ENCODE measurements around the gene ARHGAP21. TPM values are rescaled to one million over a fixed set of nuclear protein-coding genes. Genes with fewer than 3 reads are reported as not detected.

The ARHGAP21 gene
- total RNA-seq, 1 experiment from 2014 or later, result 59.4 TPM

DNA sequence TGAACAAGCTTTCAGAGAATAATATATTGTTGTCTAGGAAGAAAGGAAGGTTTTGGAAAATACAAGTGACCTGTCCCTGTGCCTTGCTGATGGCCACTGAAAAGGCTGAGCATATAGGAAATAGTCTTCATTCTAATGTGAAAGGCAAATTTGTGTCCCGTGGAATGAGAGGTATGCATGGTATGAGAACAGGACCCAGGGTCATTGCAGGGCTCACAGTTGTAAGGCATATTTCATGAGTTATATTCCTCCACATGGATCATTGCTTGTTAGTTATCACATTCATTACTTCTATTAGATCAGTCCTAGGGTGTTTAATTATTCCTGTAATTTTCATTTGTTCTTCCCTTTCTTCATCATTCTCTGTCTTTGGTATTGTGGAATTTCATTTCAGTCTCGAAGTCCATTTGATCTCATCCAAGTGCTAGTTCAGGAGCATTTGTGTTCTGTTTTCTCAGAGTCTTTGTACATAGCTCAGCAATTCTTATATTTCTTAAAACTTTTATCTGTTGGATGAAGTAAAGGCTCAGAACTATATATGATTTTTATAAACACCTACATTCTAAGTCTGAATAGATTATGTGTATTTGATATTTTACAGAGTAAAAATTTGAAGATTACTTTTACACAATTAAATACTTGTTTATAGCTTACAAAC lies 39.4 kb upstream of the ARHGAP21 start:
- TF ChIP-seq, protein P1, sequence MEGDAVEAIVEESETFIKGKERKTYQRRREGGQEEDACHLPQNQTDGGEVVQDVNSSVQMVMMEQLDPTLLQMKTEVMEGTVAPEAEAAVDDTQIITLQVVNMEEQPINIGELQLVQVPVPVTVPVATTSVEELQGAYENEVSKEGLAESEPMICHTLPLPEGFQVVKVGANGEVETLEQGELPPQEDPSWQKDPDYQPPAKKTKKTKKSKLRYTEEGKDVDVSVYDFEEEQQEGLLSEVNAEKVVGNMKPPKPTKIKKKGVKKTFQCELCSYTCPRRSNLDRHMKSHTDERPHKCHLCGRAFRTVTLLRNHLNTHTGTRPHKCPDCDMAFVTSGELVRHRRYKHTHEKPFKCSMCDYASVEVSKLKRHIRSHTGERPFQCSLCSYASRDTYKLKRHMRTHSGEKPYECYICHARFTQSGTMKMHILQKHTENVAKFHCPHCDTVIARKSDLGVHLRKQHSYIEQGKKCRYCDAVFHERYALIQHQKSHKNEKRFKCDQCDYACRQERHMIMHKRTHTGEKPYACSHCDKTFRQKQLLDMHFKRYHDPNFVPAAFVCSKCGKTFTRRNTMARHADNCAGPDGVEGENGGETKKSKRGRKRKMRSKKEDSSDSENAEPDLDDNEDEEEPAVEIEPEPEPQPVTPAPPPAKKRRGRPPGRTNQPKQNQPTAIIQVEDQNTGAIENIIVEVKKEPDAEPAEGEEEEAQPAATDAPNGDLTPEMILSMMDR (conservative IDR thresholded peaks at IDR 0.05), result no peak

More for the DNA sequence above, 39.4 kb upstream of the ARHGAP21 start:
- Histone ChIP-seq H2BK12ac (ENCODE audit: insufficient read length, low read depth, low read length) (no peak overlapping the region), H3K9ac (ENCODE audit: extremely low read depth, insufficient read length, low read length) (no peak overlapping the region), H3K79me1 (ENCODE audit: insufficient read depth, low read depth, low read length, poor library complexity, severe bottlenecking) (no peaks in the 10 kb centered on the region), H3K9me3 (ENCODE audit: control insufficient read depth, low read depth, low read length) (no peaks in the 10 kb centered on the region), H3K56ac (ENCODE audit: insufficient read length, low read depth, low read length) (no peak overlapping the region), H4K20me1 (ENCODE audit: control insufficient read depth, insufficient read depth, insufficient read length) (no peaks in the 10 kb centered on the region), H3K4me1 (ENCODE audit: insufficient read depth, low read length) (peaks cover 5% of the 10 kb centered on the region; the same call in 1 of the 2 replicates), H2BK15ac (ENCODE audit: low read depth, low read length) (no peak overlapping the region), H3K4me2 (ENCODE audit: insufficient read depth, insufficient read length, low read length) (peak overlapping the region; percentile 15), H3K14ac (ENCODE audit: insufficient read depth, low read length) (no peak overlapping the region), H2AK5ac (ENCODE audit: insufficient read length, low read length) (no peak overlapping the region), H4K91ac (ENCODE audit: insufficient read length, low read depth, low read length) (no peak overlapping the region), H3K27me3 (ENCODE audit: insufficient read depth, low read length) (no peaks in the 10 kb centered on the region), H3K79me2 (ENCODE audit: insufficient read depth, low read length) (no peaks in the 10 kb centered on the region), H3K23ac (ENCODE audit: insufficient read length, low read depth, low read length) (no peak overlapping the region), H2BK120ac (ENCODE audit: low read depth, low read length, poor library complexity, severe bottlenecking) (no peak overlapping the region), H3T11ph (ENCODE audit: low read length) (no peak overlapping the region), H2BK5ac (ENCODE audit: insufficient read length, low read length) (no peak overlapping the region), H3K18ac (ENCODE audit: insufficient read length, low read depth, low read length) (no peak overlapping the region), H3K23me2 (ENCODE audit: insufficient read length, low read depth, low read length, poor library complexity, severe bottlenecking) (no peaks in the 10 kb centered on the region), H4K5ac (ENCODE audit: insufficient read length, low read depth, low read length) (no peak overlapping the region), H3K27ac (ENCODE audit: insufficient read length, low read depth, low read length) (no peak overlapping the region), H4K8ac (replicated peaks; ENCODE audit: insufficient read length, low read depth, low read length) (no peak overlapping the region), H2AFZ (ENCODE audit: low read length) (no peak overlapping the region), H3K4ac (ENCODE audit: low read depth, low read length) (no peak overlapping the region), H2BK20ac (ENCODE audit: low read depth, low read length, poor library complexity, severe bottlenecking) (no peak overlapping the region)
- H3K4me3 Mint-ChIP-seq, result no peak overlapping the region
- H3K4me1 Mint-ChIP-seq, result peaks cover 13 to 18% of the 10 kb centered on the region in 2 experiments
- H3K36me3 Mint-ChIP-seq (ENCODE audit: insufficient read depth in 1 of 3, low read depth in 3 of 3), result peaks cover 15 to 33% (median 21%) of the 10 kb centered on the region in 3 experiments
- H3K27ac Mint-ChIP-seq, result peak overlapping the region in 1 of 3 experiments; percentile 33; a peak in 2 of 7 replicates
- no peak for DNase-seq
- no peaks in the 10 kb centered on the region for H3K27me3 Mint-ChIP-seq (ENCODE audit: low read depth)
- peaks cover 26 to 29% of the 10 kb centered on the region in 2 experiments for H3K9me3 Mint-ChIP-seq
- no CpG with 5 or more reads among the region's 2 CpGs for WGBS (ENCODE audit: extremely low coverage, insufficient read length, low lambda C conversion rate)

Measured in H9 (cell line).